Osteocyte (in vitro differentiated cells): Measurements from ENCODE around the gene TMEM151B. TPM values are rescaled to one million over a fixed set of nuclear protein-coding genes. Genes with fewer than 3 reads are reported as not detected.
"Not testable (repeated sequence)": the region's sequence is repeated elsewhere in the genome, so short reads cannot be mapped to it uniquely, and the experiment has no call there.

Source experiments
- DNase-seq: peaks from one replicate; pipeline ENCODE4 v3.0.0; 2021; ENCODE audit warnings: mixed read lengths; ENCODE audit not compliant: unreplicated experiment; ENCODE audit errors: extremely low spot score
- H3K27ac Mint-ChIP-seq: one replicate; pipeline ENCODE4 v1.8.0; 2021; ENCODE audit warnings: mild to moderate bottlenecking, mixed read lengths; ENCODE audit not compliant: unreplicated experiment
- H3K27me3 Mint-ChIP-seq: one replicate; pipeline ENCODE4 v1.8.0; 2021; ENCODE audit warnings: mixed read lengths; ENCODE audit not compliant: unreplicated experiment
- H3K36me3 Mint-ChIP-seq: one replicate; pipeline ENCODE4 v1.8.0; 2021; ENCODE audit warnings: mixed read lengths; ENCODE audit not compliant: unreplicated experiment
- H3K4me1 Mint-ChIP-seq: one replicate; pipeline ENCODE4 v1.8.0; 2021; ENCODE audit warnings: mixed read lengths; ENCODE audit not compliant: unreplicated experiment
- H3K4me3 Mint-ChIP-seq: one replicate; pipeline ENCODE4 v1.8.0; 2021; ENCODE audit warnings: mild to moderate bottlenecking, moderate library complexity, mixed read lengths; ENCODE audit not compliant: unreplicated experiment
- H3K9me3 Mint-ChIP-seq: one replicate; pipeline ENCODE4 v1.8.0; 2021; ENCODE audit warnings: mixed read lengths; ENCODE audit not compliant: unreplicated experiment
- CTCF ChIP-seq: fragments of 200-600 bp; sonication (generic); IDR thresholded peaks from 2 replicates; pipeline ENCODE4 v1.5.0; 2021; ENCODE audit warnings: antibody characterized with exemption, mild to moderate bottlenecking, moderate library complexity
- total RNA-seq: library from RNA; stranded (reverse); gene quantifications from 2 replicates; pipeline ENCODE4 v1.2.1, GENCODE V29; 2021

TMEM151B gene
- total RNA-seq, 1 donor from 2014 or later = not detected

- Mint-ChIP-seq H3K9me3 (no peaks in the 10 kb centered on the region), H3K4me3 (no peak overlapping the region), H3K4me1 (peaks cover 5% of the 10 kb centered on the region), H3K27ac (no peak overlapping the region), H3K36me3 (no peaks in the 10 kb centered on the region), H3K27me3 (peaks cover 47% of the 10 kb centered on the region)
- DNase-seq = no peak
- no peak for TF ChIP-seq CTCF
These were observed 71.8 kb downstream of the TMEM151B start for GRCh38 chr6:44342052-44342451.

- peaks cover 5% of the 10 kb centered on the region for H3K4me1 Mint-ChIP-seq
- H3K9me3 Mint-ChIP-seq = no peaks in the 10 kb centered on the region
- peaks cover 47% of the 10 kb centered on the region for H3K27me3 Mint-ChIP-seq
- no peak for TF ChIP-seq CTCF
- H3K36me3 Mint-ChIP-seq = no peaks in the 10 kb centered on the region
- DNase-seq = no peak
- no peak within 1 kb of the TSS for H3K4me3 Mint-ChIP-seq
- no peak within 1 kb of the TSS for H3K27ac Mint-ChIP-seq
These were observed 72.2 kb downstream of the TMEM151B start, which contains the start of gene SPATS1 for GRCh38 chr6:44342489-44342888. Gene SPATS1, plus strand, starts transcription at chr6:44342650. Its CDS starts 446 bp downstream, at chr6:44343096.

- not testable (repeated sequence) for H3K4me3 Mint-ChIP-seq, H3K4me1 Mint-ChIP-seq, H3K27ac Mint-ChIP-seq, H3K9me3 Mint-ChIP-seq, H3K36me3 Mint-ChIP-seq, DNase-seq
- H3K27me3 Mint-ChIP-seq = peaks cover 54% of the 10 kb centered on the region
These were observed 76.6 kb downstream of the TMEM151B start for GRCh38 chr6:44346818-44347217.

- Mint-ChIP-seq H3K9me3 (no peaks in the 10 kb centered on the region), H3K4me3 (no peak overlapping the region), H3K27ac (no peak overlapping the region), H3K36me3 (no peaks in the 10 kb centered on the region), H3K27me3 (peaks cover 32% of the 10 kb centered on the region), H3K4me1 (no peaks in the 10 kb centered on the region)
- no peak for TF ChIP-seq CTCF
- DNase-seq = no peak
These were observed 79.8 kb downstream of the TMEM151B start for GRCh38 chr6:44349904-44350649.

GRCh38 chr6:44350650-44350994, 80.4 kb downstream of the TMEM151B start:
- not testable (repeated sequence) for H3K36me3 Mint-ChIP-seq, H3K27ac Mint-ChIP-seq, H3K4me1 Mint-ChIP-seq, H3K4me3 Mint-ChIP-seq, H3K9me3 Mint-ChIP-seq, DNase-seq
- peaks cover 32% of the 10 kb centered on the region for H3K27me3 Mint-ChIP-seq

GRCh38 chr6:44352259-44352658, 82.0 kb downstream of the TMEM151B start:
- H3K9me3 Mint-ChIP-seq = peaks cover 6% of the 10 kb centered on the region
- no peaks in the 10 kb centered on the region for H3K36me3 Mint-ChIP-seq
- H3K4me1 Mint-ChIP-seq = no peaks in the 10 kb centered on the region
- no peak overlapping the region for H3K4me3 Mint-ChIP-seq
- H3K27me3 Mint-ChIP-seq = peaks cover 40% of the 10 kb centered on the region
- TF ChIP-seq CTCF = no peak
- H3K27ac Mint-ChIP-seq = no peak overlapping the region
- DNase-seq = no peak
